Amniotic stem cell (primary cell): Measurements from ENCODE around the gene USH1C.

ENCODE experiments used
- DNase-seq: peaks from one replicate; lab custom pipeline; 2025; lab: John Stamatoyannopoulos, UW

The USH1C gene

GRCh38 chr11:17504330-17505107 is 39.7 kb downstream of the USH1C start:
- peak; percentile 47 for DNase-seq

DNA sequence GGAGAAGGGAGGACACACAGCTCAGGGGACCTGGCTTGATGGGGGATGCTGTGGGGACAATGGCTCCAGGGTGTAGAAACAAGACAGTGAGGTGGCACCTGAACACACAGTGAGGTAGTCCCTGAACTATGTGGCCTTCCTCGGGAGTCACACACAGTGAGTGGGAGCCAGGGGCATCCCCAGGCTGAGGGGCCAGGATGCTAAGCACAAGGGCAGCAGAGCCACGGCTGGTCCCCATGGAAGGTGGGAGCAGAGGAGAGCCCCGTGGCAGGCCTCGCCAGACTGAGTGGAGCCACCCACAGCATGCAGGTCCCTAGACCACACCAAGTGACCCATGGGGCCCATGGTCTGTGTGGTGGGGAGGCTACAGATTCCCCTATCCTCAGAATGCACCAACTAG is 41.6 kb downstream of the USH1C start:
- no peak for DNase-seq

GRCh38 chr11:17500673-17501072 is 43.5 kb downstream of the USH1C start:
- no peak for DNase-seq

DNA sequence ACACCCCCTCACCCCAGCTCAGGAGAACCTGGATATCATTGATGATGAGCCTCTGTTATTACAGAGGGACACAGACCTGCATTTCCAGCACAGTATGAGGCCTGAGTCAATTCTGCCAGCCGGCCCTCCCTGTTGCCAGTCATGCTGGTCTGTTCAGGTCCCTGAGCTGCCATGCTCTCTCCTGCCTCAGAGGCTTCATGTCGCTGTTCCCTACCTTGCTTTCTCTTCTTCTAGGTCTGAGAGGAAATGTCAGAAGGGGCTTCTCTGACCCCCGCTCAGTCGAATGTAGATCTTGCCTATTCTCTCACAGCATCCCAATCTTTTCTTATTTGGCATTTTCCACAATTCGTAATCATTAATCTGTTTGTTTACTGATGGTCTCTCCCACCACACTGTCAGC is 45.7 kb downstream of the USH1C start:
- DNase-seq, result no peak

GRCh38 chr11:17498058-17498457 is 46.2 kb downstream of the USH1C start:
- no peak for DNase-seq

DNA sequence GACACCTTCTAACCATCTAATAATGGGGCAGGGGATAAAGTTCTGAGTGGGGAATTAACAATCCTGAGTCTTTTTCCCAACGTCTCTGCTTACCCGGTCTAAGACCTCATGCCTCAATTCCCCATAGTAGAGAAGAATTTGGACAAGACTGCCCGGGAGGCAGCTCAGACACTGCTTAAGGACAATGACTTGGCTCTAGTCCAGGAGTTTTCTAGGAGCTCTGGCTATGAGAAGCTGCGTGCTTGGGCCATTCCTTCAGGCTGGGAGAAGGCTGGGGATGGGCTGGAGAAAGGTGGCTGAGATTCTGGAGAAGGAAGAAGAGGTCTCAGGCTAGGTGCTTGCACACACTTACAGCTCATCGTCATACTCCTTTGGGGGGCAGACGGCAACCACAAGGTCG is 47.8 kb downstream of the USH1C start:
- DNase-seq, result no peak

- no peak for DNase-seq
These were observed 50.2 kb downstream of the USH1C start for GRCh38 chr11:17494019-17494418.

DNA sequence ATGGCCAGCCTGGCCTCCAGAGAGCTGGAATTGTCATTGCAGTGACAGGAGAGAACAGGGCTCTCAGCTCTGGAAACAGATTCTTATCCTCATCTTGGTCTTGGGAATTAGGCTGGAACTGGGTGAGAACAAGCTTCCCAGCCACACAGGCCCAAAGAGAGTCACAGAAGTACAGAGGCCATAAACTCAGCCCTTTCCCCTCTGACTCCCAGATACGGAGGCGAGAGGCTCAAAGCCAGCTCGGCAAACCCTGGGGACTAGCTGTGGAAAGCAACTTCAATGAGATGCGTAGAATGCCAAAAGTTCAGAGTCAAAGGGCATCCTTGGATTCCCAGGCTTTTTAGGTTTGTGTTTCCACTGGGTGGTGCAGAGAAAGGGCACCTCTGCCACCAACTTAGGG is 53.3 kb downstream of the USH1C start:
- no peak for DNase-seq

DNA sequence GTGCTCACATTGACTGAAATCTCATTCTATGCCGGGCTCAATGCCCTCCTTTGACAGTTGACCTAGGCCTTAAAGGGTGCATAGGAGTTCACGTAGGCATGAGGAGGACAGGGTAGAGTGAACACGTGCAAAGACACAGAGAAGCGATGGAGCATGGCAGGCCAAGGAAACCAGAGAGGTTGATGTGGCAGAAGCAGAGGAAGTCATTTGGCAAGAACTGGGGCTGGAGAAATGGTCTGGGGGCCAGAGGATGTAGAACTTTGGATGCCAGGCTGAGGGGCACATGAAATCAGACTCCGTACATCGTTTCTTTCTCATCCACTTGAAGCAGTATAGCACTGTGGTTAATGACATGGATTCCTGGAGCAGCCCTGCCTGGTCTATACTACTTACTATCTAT is 54.0 kb downstream of the USH1C start:
- no peak for DNase-seq

DNA sequence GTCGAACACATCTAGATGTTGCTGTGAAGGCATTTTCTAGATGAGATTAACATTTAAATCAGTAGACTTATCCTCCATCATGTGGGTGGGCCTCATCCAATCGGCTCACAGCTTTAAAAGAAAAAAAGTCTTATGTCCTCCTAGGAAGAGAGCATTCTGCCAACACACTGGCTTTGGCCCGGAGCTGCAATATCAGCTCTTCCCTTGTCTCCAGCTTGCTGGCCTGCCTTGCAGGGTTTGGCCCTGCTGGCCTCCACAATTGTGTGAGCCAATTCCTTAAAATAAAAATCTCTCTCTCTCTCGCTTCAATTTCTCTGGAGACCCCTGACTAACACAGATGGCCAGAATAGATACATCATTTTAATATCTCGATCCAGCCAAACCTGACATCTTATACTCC is 54.5 kb downstream of the USH1C start:
- no peak for DNase-seq

DNA sequence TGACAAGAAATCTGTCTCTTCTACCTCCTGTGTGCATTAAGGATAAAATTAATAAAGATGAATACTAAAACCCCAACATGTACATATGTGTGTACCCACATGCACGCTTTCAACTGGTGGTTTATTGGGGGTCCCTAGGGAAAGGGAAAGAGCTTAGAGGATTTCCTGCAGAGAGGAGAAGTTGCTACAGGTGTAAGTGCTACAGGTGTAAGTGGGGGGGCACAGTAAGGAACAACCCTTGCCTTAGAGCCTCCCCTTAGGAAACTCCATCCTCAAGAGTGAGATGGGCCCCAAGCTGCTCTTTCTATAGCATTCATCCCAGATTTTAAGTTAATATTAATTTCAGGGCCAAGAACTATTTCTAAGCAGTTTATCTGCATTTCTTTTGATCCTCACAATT is 55.7 kb downstream of the USH1C start:
- DNase-seq, result no peak

GRCh38 chr11:17486646-17487045 is 57.6 kb downstream of the USH1C start:
- no peak for DNase-seq

DNA sequence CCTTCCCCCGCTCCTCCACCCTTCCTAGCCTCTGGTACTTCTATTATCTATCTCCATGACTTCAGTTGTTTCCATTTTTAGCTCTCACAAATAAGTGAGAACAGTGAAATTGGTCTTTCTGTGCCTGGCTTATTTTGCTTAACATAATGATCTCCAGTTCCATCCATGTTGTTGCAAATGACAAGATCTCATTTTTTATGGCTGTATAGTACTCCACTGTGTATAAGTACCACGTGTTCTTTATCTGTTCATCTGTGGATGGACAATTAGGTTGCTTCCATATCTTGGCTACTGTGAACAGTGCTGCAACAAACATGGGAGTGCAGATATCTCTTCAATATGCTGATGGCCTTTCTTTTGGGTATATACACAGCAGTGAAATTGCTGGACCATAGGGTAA is 60.7 kb downstream of the USH1C start:
- no peak for DNase-seq

- no peak for DNase-seq
These were observed 62.3 kb downstream of the USH1C start for GRCh38 chr11:17481905-17482304.

DNA sequence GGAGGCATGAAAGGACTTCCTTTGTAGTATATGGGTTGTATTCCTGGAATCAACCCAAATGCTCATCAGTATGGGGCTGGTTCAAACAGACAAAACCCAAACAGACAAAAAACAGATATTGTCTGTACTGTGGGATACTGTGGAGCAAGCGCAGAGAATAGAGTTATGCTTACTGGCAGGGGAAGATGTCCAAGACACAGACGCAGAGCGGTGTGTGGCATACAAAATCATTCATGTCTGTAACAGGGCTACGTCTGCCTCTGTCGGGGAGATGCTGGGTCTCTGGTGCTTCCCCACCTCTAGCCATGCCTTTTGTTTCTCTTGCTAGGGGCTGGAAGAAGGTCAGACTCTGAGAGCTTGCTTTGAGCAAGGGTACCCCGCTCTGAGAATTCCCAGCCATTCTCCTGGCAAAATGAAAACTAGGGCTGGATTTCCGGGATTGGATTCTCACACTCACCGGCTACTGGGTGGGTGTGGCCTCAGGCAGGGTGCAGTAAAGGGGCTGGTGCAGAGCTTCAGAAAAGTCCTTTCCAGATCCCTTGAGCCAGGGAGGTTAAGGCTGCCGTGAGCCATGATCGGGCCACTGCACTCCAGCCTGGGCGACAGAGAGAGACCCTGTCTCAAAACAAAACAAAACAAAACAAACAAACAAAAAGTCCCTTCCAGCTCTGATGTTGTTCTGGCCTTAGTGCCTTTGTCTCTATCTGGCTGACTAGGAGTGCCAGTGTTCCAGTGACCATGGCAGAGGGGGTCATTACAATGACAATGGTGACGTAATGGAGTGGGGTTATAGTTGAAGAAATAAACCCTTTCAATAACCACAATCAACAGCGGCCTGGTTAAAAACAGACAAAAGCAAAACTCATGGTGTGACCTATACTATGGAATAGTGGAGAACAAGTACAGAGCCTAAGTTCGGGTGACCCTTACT is 64.7 kb downstream of the USH1C start:
- no peak for DNase-seq

DNA sequence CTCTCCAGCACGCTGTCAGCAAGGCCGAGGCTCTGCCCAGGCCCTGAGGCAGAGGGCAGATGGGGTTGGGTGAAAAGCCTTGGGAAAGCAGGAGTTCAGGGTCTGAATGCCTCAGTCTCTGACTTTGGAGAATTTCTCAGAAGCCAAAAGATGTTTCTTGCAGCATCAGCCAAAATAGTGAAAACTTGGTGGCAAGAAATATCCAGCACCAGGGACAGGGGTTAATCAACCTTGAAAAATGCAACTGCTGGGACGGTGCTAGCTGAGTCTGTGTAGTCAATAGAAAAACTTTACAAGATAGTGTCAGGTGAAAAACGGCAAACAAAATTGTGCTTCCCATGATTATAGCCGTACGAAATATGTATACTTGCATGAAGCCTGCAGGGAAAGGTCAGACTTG is 66.1 kb downstream of the USH1C start:
- DNase-seq, result no peak

DNA sequence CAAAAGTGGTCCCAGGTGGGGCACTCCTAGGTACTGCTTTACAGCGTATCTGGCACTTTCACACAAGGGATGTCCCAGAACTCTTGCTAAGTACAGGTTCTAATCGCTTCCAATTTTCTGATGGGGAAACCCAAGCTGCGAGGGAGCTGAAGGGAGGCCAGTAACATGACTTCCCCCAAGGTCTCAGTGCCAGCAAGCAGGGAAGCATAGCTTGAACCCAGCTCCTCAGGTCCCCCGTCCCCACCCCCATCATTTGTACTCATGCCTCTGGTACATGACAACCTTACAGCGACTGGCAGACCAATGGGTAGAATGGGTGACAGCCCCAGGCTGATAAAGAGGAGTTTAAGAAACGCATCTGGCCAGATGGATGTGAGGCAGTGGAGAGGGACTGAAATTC is 66.9 kb downstream of the USH1C start:
- DNase-seq, result no peak

DNA sequence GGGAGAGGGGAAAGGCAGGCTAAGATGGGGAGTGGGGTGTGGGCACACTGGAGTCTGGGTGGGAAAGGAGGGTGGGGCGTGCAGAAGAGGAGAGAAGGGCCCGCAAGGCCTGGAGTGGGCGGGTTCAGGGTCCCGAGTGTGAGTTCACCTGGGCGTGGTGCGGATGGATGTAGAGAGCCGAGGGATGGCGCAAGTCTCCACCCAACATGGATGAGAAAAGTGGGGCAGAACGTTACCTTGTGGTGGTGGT is 67.2 kb downstream of the USH1C start:
- no peak for DNase-seq

DNA sequence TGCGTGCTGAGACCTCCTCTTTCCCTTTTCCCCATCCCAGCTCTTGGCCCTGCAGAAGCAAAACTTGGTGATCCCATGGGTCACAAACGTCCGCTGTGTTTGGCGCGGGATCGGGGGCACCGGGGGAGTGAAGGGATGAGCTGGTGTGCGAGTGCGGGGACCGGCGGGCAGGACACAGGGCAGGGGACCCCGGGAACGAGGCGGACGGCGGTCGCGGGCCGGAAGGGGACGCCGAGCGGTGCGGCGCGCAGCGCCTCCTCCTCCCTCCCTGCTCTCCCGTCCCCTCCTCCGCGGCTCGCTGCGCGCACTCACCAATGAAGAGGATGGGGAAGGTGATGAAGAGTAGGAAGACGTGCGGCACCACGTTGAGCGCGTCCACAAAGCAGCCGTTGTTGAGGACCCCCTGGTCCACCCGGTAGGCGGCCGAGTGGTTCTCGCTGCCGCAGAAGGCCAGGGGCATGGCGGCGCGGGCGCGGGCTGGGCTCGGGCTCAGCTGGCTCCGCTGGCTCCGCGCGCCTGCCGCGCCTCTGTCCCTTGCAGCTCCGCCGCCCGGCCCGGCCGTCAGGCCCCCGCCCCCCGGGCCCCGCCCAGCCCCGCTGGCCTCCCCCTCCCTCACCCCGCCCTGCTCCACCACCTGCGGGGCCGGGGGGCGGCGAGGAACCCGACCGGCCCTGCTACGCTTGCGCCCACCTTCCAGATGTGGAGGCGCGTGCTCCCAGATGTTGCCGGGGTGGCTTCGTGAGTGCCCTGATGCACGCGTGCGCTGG is 67.7 kb downstream of the USH1C start, which contains the start of gene ABCC8:
ABCC8 (minus strand) TSS at position 529 of the 767 bp plus-strand sequence; CDS start at position 460, 69 bp downstream.
- no peak for DNase-seq

DNA sequence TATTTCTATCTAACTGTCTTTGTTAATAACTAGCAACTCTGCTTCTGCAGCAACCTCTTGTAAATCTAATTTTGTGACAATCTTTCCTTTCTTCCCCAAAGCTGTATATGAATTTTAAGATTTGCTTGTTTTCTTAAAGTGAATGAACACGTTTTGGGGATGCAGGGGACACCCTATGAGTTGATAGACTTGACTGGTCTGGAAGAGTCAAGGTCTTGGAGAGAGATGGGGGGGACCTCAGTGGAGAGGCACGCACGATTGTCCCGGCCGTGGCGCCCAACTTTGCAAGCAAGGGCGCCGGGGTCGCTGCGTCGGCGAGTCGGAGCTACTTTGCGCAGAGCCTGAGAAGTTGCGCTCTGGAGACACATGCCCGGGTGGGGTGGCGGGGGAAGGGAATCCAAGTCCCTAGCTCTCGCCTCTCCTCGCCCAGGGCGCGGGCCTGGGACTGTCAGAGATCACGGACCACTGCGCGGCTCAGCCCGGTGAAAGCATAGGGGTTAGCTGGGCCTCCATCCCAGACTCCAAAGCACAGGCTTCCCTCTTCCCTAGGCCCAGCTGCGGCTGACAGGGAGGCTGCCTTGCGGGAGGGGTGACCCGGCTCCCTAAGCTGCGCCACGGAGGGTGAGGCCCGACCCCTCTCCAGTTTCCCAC is 68.4 kb downstream of the USH1C start:
- no peak for DNase-seq

GRCh38 chr11:17473071-17473744 is 71.0 kb downstream of the USH1C start:
- DNase-seq, result no peak

- DNase-seq, result no peak
These were observed 71.7 kb downstream of the USH1C start for GRCh38 chr11:17472467-17472866.
